Right lung (tissue), 5 donors: ENCODE measurements around the gene CHST8. TPM values are rescaled to one million over a fixed set of nuclear protein-coding genes. Genes with fewer than 3 reads are reported as not detected.

Experiments used
- DNase-seq, 2 donors: peaks; one replicate each; pipeline ENCODE4 v3.0.0-alpha.2; 2013
- polyA plus RNA-seq, 5 donors: library from polyadenylated mRNA; unstranded; fragments of 120-200 nt; gene quantifications; one replicate each; pipeline versions ENCODE4 v1.2.1 to v1.2.3, GENCODE V29; 2013; ENCODE audit warnings: inconsistent platforms in 1 of 5, low replicate concordance in 1 of 5; ENCODE audit not compliant: insufficient read length in 5 of 5, insufficient read depth in 1 of 5

CHST8 gene
- polyA plus RNA-seq, 5 donors: 0.06 to 0.08 TPM; not detected in 3

DNA sequence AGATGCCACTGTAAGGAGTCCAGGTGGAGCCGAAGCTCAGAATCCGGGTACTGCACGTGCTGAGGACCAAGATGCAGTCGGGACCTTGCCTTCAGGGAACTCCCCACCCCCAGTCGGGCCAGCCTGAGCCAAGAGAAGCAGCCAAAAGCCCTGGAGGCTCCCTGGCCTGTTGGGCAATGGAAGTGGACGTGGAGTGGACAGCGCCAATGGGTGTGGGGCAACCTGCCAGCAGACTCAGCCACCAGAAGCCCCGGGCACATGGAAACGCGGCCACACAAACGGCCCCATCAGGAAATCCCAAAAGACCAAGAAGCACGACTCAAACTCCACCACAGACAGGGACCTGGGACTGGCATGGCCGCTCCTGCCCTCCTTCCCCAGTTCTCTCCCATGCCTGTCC, 144.9 kb downstream of the CHST8 start:
- DNase-seq: no peak

DNA sequence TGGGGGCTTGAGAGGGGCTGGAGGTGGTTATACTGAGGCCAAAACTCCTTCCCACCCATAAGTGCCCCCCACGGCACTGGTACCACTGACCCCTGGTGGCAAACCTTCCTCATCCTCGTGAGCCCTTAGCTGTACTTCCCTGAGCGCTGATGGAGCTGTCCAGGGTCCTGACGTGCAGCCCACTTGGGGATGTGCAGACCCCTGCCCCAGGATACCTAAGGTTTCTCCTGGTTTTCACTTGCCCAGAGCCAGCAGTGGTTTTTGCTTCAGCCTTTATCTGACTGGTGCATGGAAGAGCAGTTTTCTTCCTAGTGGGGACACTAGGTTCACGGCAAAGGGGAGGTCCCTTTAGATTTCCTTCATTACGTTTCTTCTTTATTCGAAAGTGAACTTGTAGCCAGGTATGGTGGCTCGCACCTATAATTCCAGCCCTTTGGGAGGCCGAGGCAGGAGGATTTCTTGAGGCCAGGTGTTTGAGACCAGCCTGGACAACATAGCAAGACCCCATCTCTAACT, 146.2 kb downstream of the CHST8 start:
- peak in 1 of 2 donors; percentile 30 for DNase-seq

- no peak for DNase-seq
These were observed 147.5 kb downstream of the CHST8 start for GRCh38 chr19:33769208-33769607.

- no peak for DNase-seq
These were observed 148.4 kb downstream of the CHST8 start for GRCh38 chr19:33770107-33770506.

DNA sequence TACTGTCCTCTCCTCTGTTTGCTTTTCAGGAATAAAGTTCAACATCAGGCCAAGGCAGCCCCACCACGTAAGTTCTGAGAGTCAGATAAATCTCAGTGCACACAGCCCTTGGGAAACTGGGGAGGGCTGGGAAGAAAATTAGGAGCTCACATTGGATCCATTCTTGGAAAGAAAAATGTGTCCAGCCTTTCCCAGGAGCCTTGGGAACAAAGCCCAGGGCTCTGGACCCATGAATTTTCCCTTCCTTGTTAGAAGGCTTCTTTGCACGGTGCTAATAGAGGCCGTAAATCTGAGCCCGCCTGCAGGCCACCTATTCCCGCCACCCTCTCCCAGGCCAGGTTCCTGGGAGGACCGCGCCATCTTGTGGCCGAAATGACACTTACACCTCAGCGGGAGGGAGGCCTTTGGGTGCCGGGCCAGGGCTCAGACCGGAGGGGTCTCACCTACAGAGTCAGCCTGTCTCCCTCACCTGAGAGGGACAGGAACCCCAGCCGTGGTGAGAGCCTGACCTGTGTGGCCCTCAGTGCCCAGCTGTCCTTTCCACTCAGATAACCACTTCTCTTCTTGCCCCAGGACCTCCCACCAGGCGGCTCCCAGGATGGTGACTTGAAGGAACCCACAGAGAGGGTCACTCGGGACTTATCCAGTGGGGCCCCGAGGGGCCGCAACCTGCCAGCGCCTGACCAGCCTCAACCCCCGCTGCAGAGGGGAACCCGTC, 149.8 kb downstream of the CHST8 start:
- DNase-seq: peak in 1 of 2 donors; percentile 36

DNA sequence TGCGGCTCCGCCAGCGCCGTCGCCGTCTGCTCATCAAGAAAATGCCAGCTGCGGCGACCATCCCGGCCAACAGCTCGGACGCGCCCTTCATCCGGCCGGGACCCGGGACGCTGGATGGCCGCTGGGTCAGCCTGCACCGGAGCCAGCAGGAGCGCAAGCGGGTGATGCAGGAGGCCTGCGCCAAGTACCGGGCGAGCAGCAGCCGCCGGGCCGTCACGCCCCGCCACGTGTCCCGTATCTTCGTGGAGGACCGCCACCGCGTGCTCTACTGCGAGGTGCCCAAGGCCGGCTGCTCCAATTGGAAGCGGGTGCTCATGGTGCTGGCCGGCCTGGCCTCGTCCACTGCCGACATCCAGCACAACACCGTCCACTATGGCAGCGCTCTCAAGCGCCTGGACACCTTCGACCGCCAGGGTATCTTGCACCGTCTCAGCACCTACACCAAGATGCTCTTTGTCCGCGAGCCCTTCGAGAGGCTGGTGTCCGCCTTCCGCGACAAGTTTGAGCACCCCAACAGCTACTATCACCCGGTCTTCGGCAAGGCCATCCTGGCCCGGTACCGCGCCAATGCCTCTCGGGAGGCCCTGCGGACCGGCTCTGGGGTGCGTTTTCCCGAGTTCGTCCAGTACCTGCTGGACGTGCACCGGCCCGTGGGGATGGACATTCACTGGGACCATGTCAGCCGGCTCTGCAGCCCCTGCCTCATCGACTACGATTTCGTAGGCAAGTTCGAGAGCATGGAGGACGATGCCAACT, 150.5 kb downstream of the CHST8 start:
- no peak for DNase-seq

- no peak for DNase-seq
These were observed 151.1 kb downstream of the CHST8 start for GRCh38 chr19:33772858-33773180.

DNA sequence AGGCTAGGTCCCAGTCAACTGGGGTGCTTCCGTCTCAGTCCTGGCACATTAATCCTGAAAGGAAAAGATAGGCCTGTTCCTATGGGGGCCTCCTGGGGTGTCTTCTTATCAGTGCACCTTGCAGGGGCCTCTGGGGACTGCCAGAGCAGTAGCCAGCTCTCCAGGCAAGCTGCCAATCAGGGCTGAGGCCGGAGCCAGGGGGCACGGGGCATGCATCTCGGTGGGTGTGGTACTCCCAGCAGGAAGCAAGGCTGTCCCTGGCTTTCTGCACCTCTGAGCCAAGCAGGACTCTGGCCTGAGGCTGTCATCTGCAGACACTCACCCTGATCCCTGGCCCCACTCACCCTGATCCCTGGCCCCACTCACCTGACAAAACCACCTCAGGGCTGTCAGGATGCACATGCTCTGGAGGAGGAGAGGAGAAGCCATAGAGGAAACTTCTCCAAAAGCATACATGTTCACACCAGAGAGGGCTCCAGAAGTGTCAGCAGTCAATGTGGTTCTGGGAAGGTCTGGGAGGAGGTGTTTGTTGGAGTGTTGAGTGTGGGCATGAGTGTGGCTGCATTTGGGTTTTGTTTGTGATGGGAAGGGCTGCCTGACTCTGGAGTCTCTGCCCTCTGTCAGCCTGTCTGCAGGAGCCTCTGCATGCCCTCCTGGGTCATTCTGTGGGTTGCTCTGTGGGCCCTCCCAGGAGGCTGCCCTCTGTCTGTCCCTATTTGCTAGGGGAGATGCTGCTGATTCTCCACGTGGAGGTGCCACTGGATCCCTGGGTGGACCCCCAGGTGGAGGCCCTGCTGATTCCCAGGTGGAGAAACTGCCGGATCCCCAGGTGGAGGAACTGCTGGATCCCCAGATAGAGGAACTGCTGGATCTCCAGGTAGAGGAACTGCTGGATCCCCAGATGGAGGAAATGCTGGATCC, 152.2 kb downstream of the CHST8 start:
- no peak for DNase-seq

GRCh38 chr19:33774751-33775150, 153.0 kb downstream of the CHST8 start:
- no peak for DNase-seq

GRCh38 chr19:33775731-33776487, 154.2 kb downstream of the CHST8 start:
- DNase-seq: no peak

GRCh38 chr19:33777351-33777750, 155.6 kb downstream of the CHST8 start:
- no peak for DNase-seq

DNA sequence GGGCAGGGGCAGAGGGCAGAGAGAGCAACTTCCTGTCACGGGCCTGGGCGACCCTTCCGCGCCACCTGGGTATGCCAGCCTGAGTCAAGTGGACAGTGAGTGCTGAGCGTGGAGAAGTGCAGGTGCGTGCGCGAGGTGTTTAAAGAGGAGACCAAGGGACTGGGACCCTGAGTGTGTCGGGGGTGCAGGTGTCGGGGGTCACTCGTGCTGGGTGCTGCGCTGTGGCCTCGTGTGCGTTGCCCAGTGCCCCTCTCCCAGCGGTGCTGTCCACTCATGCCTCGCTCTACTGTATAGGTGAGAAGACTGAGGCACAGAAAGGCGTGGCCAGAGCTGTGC, 156.0 kb downstream of the CHST8 start:
- DNase-seq: no peak

DNA sequence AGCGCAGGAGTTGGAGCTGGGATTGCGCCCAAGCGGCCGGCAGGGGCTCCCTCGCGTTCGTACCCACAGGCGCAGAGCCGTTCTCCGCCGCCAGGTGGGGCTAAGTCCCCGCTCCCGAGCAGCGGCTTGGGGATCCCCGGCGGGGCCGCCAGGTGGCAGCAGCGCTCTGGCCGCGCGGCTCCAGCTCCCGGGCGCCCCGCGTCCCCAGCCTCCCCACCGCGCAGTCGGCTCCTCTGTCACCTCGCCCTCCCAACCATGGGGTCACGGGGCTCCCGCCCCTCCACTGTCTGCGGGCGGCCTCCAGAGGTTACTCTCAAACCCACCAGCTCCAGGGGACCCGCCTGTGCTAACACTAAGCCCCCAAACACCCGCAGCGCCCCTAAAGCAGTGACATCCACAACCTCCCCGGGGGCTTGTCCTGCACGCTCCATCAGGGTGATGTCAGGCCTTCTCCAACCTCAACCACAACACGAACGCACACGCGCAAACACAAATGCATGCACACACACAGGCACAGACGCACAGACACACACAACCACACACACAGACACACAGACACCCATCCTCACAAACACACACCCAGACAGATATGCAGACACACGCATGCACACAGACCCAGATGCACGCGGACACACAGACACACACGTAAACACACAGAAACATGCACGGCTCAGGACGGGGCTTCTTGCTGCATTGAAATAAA, 156.5 kb downstream of the CHST8 start:
- peak; percentile 74 to 81 for DNase-seq

DNA sequence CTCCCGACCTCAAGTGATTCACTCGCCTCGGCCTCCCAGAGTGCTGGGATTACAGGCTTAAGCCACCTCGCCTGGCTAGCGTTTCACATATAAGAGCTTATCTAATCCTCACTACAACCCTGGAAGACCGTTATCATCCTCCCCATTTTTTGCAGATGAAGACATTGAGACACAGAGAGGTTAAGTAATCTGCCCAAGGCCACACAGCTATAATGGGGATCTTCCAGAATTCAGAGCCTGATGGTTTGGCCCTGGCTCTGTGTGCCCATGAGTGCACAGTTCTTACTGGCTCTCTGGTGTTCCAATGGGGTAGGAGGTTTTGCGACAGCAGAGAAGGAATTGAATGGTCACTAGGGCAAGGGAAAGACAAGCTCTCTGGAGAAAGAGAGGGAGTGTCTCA, 158.1 kb downstream of the CHST8 start:
- DNase-seq: no peak

DNA sequence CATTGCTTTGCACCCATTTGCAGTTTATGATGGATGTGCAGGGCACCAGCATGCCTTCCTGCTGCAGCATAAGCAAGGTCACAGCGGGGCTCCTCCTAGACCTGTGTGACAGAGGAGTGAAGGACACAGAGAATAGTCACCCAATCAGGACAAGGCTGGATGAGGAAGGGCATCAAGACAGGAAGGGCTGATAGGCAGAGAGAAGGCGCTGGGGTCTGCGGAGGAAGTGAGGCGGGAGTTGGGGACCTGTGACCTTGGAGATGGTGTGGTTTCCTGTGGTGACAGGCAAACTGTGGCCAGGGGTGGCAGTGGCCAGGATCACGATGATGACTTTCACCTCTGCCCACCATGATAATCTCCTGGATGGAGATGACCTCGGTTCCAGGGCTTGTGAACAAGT, 158.5 kb downstream of the CHST8 start:
- DNase-seq: no peak

- DNase-seq: no peak
These were observed 159.0 kb downstream of the CHST8 start for GRCh38 chr19:33780746-33781145.

DNA sequence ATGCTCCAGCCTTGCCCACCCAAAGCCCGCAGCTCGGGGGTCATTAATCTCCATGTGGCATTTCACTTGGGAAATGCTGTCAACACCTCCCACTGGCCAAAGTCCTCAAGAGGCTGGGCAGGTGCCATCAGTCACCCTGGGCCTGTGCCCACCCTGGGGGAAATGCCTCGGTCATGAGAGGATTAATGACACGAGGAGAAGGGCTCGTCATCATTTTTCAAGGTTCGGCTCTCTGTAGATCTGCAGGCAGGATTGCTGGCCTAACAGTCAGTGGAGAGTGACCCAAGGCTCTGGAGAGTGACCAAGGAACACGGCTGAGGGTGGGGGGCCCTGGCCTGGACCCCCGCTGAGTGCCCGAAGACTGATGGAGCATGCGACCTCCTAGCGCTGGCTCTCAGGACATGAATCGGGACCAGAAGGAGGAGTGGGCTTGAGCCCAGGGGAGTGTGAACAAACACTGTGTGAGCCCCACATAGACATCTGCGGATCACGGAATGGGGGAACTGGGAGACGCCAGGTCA, 159.7 kb downstream of the CHST8 start:
- DNase-seq: no peak

- no peak for DNase-seq
These were observed 160.2 kb downstream of the CHST8 start for GRCh38 chr19:33781996-33782395.

DNA sequence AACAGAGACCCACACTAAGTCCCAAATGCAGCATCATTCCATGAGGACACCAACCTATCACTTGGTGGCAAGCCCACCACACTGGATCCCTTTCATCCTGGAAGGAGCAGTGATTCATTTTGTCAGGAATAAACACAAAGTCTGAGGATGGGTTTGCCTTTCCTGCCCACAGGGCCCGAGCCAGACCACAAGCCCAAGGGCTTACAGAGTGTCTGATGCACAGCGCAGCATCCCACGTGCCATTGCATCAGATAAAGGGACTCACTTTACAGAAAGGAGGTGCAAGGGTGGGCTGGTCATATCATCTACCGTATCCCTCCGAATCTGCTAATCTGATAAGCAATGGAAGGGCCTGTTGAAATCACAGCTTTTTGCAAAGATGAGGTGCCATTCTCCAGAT, 162.7 kb downstream of the CHST8 start:
- DNase-seq: no peak

- no peak for DNase-seq
These were observed 164.0 kb downstream of the CHST8 start for GRCh38 chr19:33785795-33786194.

DNA sequence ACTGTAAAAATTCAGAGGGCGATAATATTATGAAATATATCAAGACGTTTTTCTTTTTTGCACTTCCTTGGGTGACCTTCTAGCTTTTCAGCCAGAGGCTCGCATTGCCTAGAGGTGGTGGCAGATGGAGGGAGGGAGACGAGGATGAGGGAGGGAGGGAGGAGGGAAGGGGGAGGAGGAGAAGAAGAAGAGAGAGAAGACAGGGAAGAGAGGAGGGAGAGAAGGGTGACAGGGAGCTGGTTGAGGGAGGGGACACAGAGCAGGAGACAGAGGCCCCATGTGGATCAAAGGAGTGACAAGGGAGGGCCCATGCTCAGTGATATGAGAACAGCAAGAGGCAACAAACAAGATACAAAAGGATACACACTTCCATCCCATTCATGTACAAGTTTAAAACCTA, 166.9 kb downstream of the CHST8 start:
- no peak for DNase-seq
